GOT3 (cell line): ENCODE measurements around the gene MRPS15.

ENCODE experiments used
- DNase-seq: peaks from one replicate; lab custom pipeline; 2025; ENCODE audit warnings: mixed read lengths; lab: John Stamatoyannopoulos, UW

The MRPS15 gene

DNA sequence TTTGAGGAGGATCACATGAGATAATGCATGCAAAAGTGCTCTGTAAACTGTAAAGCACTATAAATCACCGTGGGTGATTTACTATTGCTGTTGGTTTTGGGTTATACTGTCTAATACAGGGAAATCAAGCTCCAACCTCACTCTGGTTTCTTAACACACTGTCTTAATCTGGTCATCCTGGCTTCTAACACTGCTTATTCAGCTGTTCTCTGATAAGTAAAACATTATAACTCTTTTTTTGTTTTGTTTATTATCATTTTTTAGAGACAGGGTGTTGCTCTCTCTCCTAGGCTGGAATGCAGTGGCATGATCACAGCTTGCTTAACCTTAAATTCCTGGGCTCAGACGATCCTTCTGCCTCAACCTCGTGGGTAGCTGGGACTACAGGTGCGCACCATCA lies 44.6 kb downstream of the MRPS15 start:
- no peak for DNase-seq

GRCh38 chr1:36419140-36419539 lies 45.0 kb downstream of the MRPS15 start:
- no peak for DNase-seq

GRCh38 chr1:36417931-36418330 lies 46.3 kb downstream of the MRPS15 start:
- no peak for DNase-seq

GRCh38 chr1:36415661-36416326 lies 48.4 kb downstream of the MRPS15 start:
- no peak for DNase-seq

DNA sequence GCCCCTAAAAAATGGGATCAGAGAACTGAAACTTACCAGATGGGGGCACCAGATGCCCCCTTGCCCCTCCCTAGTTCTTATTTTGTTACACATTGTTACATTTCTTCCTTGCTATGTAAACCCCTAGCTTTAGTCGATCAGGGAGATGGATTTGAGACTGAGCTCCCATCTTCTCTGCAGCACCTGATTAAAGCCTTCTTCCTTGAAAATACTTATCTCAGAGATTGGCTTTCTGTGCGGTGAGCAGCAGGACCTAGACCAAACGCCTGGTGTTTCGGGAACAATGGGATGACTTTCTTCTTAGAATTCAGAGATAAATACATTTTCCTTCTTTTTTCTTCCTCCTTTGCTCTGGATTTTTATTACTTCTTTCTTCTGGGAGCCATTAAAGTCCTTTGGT lies 49.8 kb downstream of the MRPS15 start:
- no peak for DNase-seq

GRCh38 chr1:36411674-36412648 lies 52.2 kb downstream of the MRPS15 start:
- DNase-seq, result no peak

GRCh38 chr1:36408479-36408878 lies 55.7 kb downstream of the MRPS15 start:
- DNase-seq, result no peak

GRCh38 chr1:36406440-36406839 lies 57.7 kb downstream of the MRPS15 start:
- DNase-seq, result no peak
